HG02623 (cell line): ENCODE results near the gene IQSEC3.

Experiments
- ATAC-seq: cut with Tn5 transposase; IDR thresholded peaks from one replicate; pipeline ENCODE4 v1.9.1; 2021; ENCODE audit warnings: moderate library complexity; ENCODE audit not compliant: unreplicated experiment

The IQSEC3 gene

DNA sequence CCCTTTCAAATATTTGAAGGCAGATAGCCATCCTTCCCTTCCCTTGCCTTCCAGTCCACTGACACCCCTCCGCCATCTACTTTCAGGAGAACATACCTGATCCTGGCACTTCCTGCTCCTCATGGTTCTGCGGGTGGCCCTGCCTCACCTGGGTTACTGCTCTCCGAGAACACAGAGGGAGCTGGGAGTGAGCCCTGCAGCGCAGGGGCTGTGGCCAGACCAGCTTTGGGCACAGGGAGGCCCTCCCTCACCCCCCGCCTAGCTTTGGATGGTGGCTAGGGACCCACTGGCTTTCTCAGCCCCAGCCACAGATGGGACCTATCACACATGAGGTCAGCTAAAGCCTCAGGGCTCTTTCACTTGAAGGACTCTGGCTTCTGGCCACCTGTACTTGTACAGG is 12.4 kb downstream of the IQSEC3 start:
- ATAC-seq: no peak

DNA sequence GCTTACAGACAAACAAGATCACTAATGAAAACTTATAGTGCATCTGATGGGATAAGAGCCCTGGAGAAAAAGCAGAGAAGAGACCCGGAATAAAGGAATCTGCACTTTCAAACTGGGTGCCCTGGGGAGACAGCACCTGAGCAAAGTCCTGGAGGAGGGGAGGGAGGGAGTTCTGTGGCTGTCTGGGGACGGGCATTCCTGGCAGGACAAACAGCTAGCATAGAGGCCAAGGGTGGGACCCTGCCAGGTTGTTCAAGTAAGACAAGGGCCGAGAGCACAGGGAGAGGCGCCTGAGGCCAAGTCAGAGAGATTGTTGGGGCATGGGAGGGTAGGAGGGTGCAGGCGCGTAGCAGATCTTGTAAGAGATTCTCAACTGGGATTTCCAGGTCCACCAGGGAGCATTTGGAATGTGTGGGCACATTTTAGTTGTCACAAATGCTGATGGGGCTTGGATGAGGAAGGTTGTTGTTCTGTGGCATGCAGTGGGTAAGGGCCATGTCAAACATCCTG is 14.2 kb downstream of the IQSEC3 start:
- ATAC-seq: no peak

DNA sequence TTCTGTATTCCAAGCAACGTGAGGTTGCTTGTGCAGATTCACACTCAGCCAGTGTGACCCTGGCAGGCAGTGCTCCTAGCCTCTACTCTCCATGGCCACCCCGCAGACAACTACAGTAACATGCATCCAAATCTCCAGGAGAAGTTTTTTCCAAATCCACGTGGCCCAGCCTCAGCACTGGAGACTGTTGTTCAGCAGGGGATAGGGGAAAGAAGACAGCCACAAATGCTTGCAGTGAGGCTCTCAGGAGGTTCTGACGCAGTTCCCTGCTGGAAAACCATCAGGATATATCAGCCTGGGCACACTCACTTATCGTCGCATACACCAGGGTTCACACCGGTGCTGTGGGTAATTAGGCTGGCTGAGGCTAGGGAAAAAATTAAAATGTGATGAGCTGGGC is 16.2 kb downstream of the IQSEC3 start:
- no peak for ATAC-seq

DNA sequence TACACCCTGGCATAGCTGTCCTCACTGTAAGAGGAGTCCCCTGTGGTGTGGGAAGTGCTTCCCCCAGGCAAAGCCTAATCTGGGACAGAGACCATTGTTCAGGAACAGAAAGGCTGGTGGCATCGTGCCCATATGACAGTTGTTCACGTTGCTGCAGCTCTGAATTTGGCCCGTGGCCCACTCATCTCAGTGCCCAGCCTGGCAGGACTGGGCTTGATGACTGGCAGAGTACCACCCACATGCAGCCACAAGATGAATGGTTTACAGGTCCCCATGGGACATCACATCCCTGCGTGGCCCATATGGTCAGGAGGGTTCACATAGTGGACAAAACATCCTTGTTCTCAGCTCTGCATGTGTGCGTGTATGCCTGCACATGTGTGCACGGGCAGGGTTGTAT is 17.5 kb downstream of the IQSEC3 start:
- ATAC-seq: no peak

DNA sequence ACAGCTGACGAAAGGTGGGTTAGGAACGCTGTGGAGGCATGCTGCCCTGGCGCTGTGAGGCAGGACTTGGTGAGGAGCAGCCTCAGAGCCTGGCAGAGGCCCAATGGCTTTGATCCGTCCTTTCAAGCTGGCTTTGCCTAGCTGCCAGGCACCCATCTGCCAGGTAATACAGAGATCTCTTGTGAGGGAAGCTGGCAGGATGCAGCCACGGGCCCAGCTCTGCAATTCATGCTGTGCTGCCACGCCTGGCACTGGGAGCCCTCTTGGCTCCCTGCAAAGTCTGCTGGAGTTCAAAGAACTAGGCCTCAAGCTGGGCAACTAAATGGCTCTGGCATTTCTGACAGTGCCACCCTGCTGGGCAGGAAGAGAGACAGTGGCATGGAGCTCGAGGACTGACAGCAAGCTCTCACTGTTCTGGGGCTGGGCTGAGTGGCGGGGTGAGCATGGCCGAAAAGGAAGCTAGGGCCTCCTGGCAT is 18.7 kb downstream of the IQSEC3 start:
- ATAC-seq: no peak

DNA sequence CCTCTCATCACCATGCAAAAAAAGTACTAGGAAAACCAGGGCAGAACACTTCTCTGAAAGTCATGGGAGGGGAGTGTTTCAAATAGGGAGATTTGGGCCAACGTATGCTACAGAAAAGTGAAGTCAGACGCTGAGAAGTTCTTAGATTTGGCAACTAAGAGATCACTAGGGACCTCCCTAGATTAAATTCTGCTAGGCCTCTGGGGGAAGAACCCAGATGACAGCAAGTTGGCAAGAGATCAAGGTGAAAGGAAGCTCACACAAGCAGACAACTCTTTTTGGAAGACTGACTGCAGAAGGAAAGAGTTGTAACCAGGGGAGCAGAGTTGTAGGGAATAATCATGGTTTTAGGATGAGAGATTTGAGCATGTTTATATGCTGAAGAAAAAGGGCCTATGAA is 20.7 kb downstream of the IQSEC3 start:
- ATAC-seq: no peak

DNA sequence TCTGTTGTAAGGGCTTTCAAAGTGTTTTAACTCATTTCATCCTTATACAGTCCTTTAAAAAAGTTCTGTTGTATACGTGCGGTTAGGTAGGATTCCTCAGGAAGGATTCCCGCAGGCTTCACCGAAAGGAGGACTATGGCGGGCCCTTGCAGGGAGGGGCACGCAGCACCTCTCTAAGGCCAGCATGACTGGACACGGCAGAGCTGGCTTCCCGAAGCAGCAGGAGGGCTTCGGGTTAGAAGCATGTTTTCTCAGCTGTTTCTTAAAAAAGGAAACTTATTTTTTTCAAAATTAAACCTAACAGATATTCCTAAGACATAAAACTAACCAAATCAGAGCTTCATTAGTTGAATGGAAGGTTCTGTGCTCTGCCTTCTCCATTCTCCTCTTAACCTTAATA is 21.3 kb downstream of the IQSEC3 start:
- no peak for ATAC-seq

DNA sequence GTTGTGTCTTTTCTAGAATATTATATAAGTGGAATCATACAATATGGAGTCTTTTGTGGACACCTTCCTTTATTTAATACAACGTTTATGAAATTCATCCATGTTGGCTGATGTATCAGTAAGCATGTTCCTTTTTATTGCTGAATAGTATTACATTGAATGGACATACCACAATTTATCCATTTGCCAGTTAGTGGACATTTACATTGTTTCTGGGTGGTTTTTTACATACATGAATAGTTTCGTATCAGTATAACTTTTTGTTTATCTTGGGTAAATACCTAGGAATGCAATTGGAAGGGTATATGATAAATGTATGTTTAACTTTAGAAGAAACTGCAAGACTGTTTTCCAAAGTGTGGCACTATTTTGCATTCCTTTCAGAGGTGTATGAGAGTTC is 23.1 kb downstream of the IQSEC3 start:
- ATAC-seq: no peak

DNA sequence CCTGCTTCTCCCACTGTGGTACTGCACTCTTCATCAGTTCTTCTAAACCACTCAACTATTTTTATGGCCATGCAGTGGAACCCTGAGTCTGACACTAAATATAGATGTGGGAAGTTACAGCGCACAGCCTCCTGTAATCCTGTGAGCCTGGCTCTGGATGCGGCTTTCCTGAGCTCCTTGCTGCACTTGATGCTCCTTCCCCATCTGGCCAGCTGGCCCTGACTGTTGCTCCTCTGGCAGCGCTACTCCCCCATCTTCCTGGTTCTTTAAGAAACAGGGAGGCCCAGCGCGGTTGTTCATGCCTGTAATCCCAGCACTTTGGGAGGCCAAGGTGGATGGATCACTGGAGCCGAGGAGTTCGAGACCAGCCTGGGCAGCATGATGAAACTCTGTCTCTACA is 24.6 kb downstream of the IQSEC3 start:
- no peak for ATAC-seq

DNA sequence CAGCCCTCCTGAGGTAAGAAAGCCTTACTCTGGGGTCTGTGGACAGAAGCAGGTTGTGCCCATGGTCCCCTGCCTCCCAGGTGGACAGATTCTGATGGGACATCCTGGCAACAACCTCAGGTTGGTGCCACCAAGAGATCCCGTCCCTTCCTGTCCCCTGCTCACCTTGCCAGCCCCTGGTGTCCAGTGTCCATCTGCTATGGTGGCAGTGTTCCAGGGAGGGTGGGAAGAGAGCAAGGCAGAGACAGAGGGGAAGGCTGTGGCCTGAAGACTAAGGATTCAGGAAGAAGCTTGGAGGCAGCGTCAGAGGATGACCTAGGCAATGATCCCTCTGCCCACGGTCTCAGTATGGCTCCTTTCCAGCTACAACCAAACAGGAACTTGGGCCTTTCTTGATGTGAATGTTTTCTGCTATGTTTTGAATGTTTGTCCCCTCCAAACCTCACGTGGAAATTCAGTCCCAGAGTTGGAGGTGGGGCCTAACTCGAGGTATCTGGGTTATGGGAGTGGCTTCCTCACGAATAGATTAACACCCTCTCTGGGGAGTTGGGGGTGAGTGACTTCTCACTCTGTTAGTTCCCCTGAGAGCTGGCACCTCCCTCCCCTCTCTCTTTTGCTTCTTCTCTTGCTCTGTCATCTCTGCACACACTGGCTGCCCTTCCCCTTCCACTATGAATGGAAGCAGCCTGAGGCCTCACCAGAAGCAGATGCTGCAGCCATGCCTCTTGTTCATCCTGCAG is 26.9 kb downstream of the IQSEC3 start:
- no peak for ATAC-seq

DNA sequence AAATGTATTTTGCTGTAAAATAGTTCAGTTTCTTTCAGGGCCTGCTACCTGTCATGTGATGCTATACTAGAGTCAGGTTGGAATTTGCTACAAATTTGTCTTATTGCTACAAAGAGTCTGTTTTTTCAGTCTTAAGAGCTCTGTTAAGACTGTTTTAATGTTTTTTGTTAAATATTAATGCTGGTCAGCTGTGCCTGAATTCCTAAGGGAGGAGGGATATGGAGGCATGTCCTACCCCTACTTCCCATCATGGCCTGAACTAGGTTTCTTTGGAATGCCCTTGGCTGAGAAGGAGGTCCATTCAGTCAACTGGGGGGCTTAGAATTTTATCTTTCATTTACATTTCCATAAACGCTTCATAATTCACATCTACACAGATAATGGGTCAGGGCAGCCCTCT is 30.0 kb downstream of the IQSEC3 start:
- ATAC-seq: no peak

DNA sequence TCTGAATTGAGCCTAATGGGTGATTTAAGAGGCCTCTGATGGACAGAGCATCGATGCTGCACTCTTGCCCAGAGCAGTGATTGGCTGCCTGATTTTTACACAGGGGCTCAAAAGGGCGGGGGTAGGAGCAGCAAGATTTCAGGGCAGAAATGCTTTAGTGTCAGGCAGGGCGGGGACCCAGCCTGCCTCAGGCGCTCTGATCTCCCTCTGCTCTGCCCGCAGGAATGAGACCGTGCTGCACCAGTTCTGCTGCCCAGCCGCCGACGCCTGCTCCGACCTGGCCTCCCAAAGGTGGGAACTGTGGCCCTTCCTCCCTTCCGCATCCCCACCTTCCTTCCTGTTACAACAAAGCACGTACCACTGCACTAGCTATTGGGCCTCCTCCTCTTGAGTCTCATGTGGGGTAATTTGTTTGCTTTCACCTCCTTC is 32.4 kb downstream of the IQSEC3 start:
- no peak for ATAC-seq

DNA sequence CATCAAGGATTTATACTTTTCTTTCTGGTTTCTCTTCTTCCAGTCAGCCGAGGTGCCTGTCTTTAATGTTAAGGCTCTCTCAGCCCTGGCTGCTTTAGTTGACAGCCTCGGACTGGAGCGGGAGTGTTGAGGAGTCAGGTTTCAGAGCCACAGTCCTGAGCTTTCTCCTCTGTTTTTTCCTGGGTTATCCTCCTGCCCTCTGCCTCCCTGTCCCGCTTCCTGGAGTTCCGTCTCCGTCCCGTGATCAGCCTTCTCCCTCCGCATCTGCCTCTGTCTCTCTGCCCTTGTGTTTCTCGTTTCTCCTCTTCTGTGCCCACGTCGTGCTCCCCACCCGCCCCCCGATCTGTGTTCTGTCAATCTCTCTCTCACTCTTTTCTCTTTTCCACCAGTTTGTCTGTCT is 33.0 kb downstream of the IQSEC3 start:
- ATAC-seq: no peak

DNA sequence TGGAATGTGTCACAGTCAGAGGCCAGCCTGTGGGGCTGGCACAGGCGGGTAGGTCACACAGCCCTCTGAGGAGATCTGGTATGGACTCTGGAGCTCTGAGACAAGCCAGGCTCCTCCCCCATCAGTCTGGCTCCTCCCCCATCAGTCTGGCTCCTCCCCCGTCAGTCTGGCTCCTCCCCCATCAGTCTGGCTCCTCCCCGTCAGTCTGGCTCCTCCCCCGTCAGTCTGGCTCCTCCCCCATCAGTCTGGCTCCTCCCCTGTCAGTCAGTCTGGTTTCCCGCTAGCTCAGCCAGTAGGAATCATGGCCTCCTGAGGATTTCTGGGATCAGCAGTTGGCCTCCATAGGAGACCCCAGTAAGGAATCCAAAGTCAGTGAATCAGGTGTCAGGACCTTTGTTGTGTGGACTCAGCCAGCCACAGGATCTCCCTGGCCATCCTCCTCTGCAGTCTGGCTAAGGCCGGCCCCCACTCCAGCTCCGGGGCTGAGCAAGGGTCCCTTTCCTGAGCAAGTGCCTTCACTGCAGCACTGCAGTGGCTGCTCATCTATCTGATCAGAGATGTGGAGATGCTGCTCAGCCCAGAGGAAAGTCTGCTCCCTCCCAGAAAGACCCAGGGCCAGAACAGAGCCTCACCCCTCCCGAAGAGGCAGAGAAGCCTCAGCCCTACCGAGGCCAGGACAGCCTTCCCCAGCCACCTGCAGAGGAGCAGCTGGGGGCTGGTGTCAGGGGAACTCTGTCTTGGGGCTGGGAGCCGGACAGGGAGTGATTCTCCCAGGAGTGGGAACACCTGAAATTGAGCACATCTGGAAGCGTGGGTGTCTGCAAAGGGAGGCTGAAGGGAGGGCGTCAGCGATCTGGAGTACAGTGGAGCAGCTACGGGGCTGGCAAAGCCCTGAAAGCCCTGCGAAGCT is 35.7 kb downstream of the IQSEC3 start:
- ATAC-seq: no peak

DNA sequence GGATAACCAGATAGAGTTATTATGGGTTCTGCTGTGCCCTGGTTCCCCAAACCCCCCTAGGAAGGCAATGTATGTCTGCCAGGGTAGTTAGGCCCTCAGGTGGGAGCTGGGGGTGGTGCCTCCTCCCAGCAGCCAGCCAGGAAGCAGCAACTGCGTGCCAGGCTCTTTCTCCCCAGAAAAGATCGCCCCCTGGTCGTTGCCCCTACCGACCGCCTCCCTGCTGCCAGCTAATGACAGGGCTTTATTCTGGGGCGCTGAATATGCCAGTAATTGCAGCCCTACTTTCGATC is 36.3 kb downstream of the IQSEC3 start:
- ATAC-seq: no peak

DNA sequence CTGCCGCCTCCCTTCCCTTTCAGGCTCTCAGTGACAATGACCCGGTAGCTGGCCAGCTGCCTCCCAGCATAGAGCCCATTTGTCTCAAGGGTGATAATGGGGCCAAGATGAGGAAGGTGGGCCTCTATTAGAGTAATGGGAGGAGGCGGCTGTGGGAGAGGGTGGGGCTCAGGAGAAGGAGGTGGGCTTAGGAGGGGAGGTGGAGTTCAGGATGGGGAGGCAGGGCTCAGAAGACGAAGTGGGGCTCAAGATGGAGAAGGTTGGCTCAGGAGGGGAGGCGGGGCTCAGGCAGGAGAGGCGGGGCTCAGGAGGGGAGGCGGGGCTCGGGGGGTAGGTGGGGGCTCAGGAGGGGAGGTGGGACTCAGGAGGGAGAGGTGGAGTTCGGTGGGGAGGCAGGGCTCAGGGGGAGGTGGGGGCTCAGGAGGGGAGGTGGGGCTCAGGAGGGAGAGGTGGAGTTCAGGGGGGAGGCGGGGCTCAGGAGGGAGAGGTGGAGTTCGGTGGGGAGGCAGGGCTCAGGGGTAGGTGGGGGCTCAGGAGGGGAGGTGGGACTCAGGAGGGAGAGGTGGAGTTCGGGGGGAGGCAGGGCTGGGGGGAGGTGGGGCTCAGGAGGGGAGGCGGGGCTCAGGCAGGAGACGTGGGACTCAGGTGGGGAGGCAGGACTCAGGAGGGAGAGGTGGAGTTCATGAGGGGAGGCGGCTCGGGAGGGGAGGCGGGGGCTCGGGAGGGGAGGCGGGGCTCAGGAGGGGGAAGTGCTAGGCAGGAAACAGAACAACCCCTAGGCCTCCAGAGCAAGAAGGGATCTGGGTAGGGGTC is 36.8 kb downstream of the IQSEC3 start:
- no peak for ATAC-seq

DNA sequence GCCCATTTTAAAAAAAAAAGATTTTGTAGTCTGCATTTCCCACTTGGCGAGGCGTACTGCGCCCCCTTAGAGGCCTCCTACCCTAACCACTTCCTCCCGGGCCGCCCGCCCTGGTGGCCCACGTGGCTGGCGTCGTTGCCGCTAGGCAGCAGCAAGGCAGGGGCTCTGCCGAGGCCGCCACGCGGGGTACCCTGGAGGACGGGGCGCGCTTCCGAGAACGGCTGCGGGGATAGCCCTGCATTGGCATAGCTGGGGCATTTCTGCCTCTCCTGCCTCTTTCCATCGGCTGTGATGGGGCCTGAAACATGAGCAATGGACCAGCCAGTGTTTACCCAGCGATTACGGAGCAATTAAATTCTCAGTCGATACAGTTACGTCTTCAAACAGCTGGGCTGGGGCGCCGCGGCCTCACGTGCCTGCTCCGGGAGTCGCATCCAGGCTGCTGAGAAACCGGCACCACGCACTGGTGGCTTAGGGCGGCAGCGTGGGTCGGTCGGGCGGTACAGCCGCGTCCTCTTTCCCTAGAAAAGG is 38.0 kb downstream of the IQSEC3 start:
- ATAC-seq: no peak

DNA sequence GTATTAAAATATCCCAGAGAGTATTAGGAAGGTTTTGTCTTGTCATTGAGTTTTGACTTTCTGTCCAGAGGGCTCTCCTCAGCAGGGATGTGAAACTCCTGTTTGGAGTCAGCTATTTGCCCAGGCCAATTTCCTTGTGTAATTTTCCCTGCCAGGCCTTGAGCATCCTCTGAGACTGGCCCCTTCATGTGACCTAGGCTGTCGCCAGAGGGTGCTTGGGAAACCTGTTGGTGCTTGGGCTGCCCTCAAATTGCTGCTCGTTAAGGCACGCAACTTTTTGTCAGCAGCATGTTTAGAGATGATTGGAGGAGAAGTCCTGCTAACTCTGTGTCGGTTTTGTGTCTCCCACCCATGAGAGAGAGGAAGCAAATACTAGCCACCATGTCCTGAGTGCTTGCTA is 39.1 kb downstream of the IQSEC3 start:
- ATAC-seq: no peak

DNA sequence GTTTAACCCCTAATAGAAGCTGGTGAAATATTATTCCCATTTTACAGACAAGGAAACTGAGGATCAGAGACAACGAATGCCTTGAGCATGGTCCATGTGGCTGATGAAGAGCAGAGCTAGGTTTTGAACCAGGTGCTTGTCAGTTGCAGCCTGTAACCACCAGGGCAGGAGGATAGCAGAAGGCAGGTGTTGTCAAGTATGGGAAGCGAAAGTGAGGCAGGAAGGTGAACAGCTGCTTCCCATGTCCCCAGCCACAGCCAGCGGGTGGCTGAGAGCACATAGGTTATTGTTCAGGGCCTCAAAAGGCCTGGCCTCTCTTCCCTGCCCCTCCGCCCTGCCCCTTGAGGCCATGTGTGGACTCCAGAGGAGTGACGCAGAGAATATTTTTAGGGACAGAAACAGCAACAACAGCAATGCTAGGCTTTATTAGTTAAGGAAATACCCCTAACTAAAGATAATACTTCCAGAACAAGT is 39.6 kb downstream of the IQSEC3 start:
- ATAC-seq: no peak

DNA sequence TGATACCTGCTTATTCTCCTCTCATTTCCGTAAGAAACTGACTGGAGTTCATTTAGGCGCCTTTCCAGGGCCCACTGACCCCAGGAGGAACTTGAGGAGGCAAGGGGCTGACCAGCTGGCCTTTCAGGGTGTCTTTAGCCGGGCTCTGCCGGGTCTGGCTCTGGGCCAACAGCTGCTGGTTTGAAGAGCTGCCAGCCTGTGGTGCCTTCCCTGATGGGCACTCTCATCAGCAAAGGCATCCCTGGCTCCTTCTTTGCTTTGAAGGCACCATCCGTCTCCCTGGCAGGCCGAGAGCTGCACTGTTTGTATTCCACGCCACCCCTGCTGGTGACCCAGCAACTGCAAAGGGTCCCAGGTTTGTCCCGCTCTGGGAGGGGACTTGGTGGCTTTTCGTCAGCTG is 42.0 kb downstream of the IQSEC3 start:
- ATAC-seq: no peak

DNA sequence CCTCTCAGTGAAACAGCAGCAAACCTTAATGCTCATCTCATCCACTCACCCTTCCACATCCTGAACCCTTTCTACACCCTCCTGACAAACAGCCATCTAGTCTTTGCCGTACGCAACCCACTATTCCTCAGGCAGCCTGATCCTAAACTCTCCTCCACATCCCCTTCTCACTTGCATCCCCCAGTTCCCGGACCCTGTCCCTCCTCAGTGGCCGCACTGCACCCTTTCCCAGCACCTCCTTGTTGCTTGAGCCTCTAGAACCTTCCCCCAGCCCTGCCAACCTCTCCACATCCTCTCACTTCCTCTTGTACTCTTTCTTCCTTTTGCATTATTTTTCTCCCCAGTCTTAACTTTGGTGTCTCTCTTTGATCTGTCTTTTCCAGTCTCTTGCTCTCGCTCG is 42.9 kb downstream of the IQSEC3 start:
- ATAC-seq: no peak
